GM19023 (cell line): ENCODE data around the gene PGA3.
"Not testable (repeated sequence)": the region's sequence is repeated elsewhere in the genome, so short reads cannot be mapped to it uniquely, and the experiment has no call there.

Experiments
- ATAC-seq: cut with Tn5 transposase; IDR thresholded peaks from one replicate; pipeline ENCODE4 v1.9.1; 2021; ENCODE audit warnings: mild to moderate bottlenecking, moderate library complexity; ENCODE audit not compliant: unreplicated experiment

The PGA3 gene

GRCh38 chr11:61202950-61203746, at the start of gene PGA3:
Gene PGA3 (plus strand): TSS chr11:61203515. CDS start chr11:61203565, 50 bp downstream.
- not testable (repeated sequence) for ATAC-seq

- ATAC-seq: no peak
These were observed 49.7 kb upstream of the PGA3 start for GRCh38 chr11:61153593-61154095.

GRCh38 chr11:61154528-61154927, 48.8 kb upstream of the PGA3 start:
- ATAC-seq: no peak

- no peak for ATAC-seq
These were observed 48.0 kb upstream of the PGA3 start for GRCh38 chr11:61155312-61155711.

- ATAC-seq: no peak
These were observed 47.6 kb upstream of the PGA3 start for GRCh38 chr11:61155741-61156140.

GRCh38 chr11:61157743-61158142, 45.6 kb upstream of the PGA3 start:
- ATAC-seq: no peak

- no peak for ATAC-seq
These were observed 44.5 kb upstream of the PGA3 start for GRCh38 chr11:61158691-61159381.

GRCh38 chr11:61160487-61161189, 42.7 kb upstream of the PGA3 start:
- ATAC-seq: no peak

- peak; percentile 80 for ATAC-seq
These were observed 41.9 kb upstream of the PGA3 start, which contains the start of gene VPS37C for GRCh38 chr11:61161190-61162091. Gene VPS37C (minus strand): TSS chr11:61161426. CDS start chr11:61138829, 22,597 bp downstream.

- no peak for ATAC-seq
These were observed 41.0 kb upstream of the PGA3 start for GRCh38 chr11:61162092-61162941.

GRCh38 chr11:61163021-61163420, 40.3 kb upstream of the PGA3 start:
- ATAC-seq: no peak

GRCh38 chr11:61163714-61164605, 39.4 kb upstream of the PGA3 start:
- ATAC-seq: no peak

- ATAC-seq: no peak
These were observed 38.5 kb upstream of the PGA3 start for GRCh38 chr11:61164606-61165424.

GRCh38 chr11:61165785-61166184, 37.5 kb upstream of the PGA3 start:
- ATAC-seq: not testable (repeated sequence)

- not testable (repeated sequence) for ATAC-seq
These were observed 37.0 kb upstream of the PGA3 start for GRCh38 chr11:61166331-61166730.

- ATAC-seq: no peak
These were observed 35.1 kb upstream of the PGA3 start for GRCh38 chr11:61168042-61168688.

- ATAC-seq: no peak
These were observed 34.5 kb upstream of the PGA3 start for GRCh38 chr11:61168800-61169199.
